ENCODE data around the gene SLBP. TPM values are rescaled to one million over a fixed set of nuclear protein-coding genes. Genes with fewer than 3 reads are reported as not detected.

The SLBP gene
- total and polyA plus RNA-seq, 8 donors: 8.7 to 20.2 (median 10.9) TPM

GRCh38 chr4:1759170-1759817, 47.2 kb upstream of the SLBP start:
- no peak overlapping the region for H3K4me3 ChIP-seq
- intact Hi-C loops (cut with DNase I): no loop called here
- H3K36me3 ChIP-seq: no peaks in the 10 kb centered on the region
- H3K27ac ChIP-seq: no peak overlapping the region
- DNase-seq (no peak), ATAC-seq (no peak), FAIRE-seq (no peak)
- no peaks in the 10 kb centered on the region for H3K27me3 ChIP-seq
- 80 to 82% methylated on average over 17 to 19 of the region's 19 CpGs for WGBS, 2 donors
- TF ChIP-seq CTCF (IDR thresholded peaks at IDR 0.05): no peak
- no peaks in the 10 kb centered on the region for H3K9me3 ChIP-seq
- no peaks in the 10 kb centered on the region for H3K4me1 ChIP-seq

GRCh38 chr4:1758306-1759121, 46.4 kb upstream of the SLBP start:
- Histone ChIP-seq H3K4me3 (no peak overlapping the region), H3K27me3 (no peaks in the 10 kb centered on the region), H3K9me3 (no peaks in the 10 kb centered on the region), H3K27ac (no peak overlapping the region), H3K36me3 (no peaks in the 10 kb centered on the region), H3K4me1 (no peaks in the 10 kb centered on the region)
- FAIRE-seq: no peak
- no peak for ATAC-seq
- WGBS, 2 donors: 82 to 92% methylated on average over 26 to 27 of the region's 27 CpGs
- no peak for DNase-seq
- no peak for TF ChIP-seq CTCF (IDR thresholded peaks at IDR 0.05)
- intact Hi-C loops (cut with DNase I): no loop called here

- Histone ChIP-seq H3K9me3 (no peaks in the 10 kb centered on the region), H3K27ac (no peak overlapping the region), H3K4me1 (no peaks in the 10 kb centered on the region), H3K4me3 (no peak overlapping the region), H3K36me3 (no peaks in the 10 kb centered on the region), H3K27me3 (no peaks in the 10 kb centered on the region)
- FAIRE-seq (no peak), DNase-seq (no peak), ATAC-seq (no peak)
- intact Hi-C loops (cut with DNase I): no loop called here
- WGBS, 2 donors: 58 to 61% methylated on average over 17 of the region's 17 CpGs
- no peak for TF ChIP-seq CTCF (IDR thresholded peaks at IDR 0.05)
Measured at GRCh38 chr4:1757836-1758235, 45.7 kb upstream of the SLBP start.

GRCh38 chr4:1756893-1757779, 45.0 kb upstream of the SLBP start:
- no peak for ATAC-seq
- 74 to 83% methylated on average over 14 to 20 of the region's 20 CpGs for WGBS, 2 donors
- FAIRE-seq: no peak
- DNase-seq: no peak
- Histone ChIP-seq H3K36me3 (no peaks in the 10 kb centered on the region), H3K9me3 (no peaks in the 10 kb centered on the region), H3K27ac (no peak overlapping the region), H3K4me1 (no peaks in the 10 kb centered on the region), H3K4me3 (no peak overlapping the region), H3K27me3 (no peaks in the 10 kb centered on the region)
- intact Hi-C loops (cut with DNase I): no loop called here
- TF ChIP-seq CTCF (IDR thresholded peaks at IDR 0.05): no peak

All from pancreas (tissue), 10 donors.